GM13976 (cell line): ENCODE results near the gene PCLO.

Experiments used
- DNase-seq: peaks from one replicate; pipeline ENCODE4 v3.0.0; 2012; ENCODE audit warnings: low spot score
- in situ Hi-C: fragments of 300-500 bp; cut with MboI; formaldehyde crosslinking; loops from one replicate; pipeline ENCODE4 v1.12.0; 2022; ENCODE audit warnings: low sequenced_read_pairs, mixed read lengths, inconsistent platforms; ENCODE audit not compliant: unreplicated experiment
- TF ChIP-seq, protein P1 (sequence below): IDR thresholded peaks from 2 replicates; pipeline ENCODE4 v1.5.1; 2012; ENCODE audit warnings: borderline replicate concordance, mild to moderate bottlenecking; ENCODE audit not compliant: insufficient read depth; ENCODE audit errors: extremely low read depth, missing control alignments, control extremely low read depth

PCLO gene

DNA sequence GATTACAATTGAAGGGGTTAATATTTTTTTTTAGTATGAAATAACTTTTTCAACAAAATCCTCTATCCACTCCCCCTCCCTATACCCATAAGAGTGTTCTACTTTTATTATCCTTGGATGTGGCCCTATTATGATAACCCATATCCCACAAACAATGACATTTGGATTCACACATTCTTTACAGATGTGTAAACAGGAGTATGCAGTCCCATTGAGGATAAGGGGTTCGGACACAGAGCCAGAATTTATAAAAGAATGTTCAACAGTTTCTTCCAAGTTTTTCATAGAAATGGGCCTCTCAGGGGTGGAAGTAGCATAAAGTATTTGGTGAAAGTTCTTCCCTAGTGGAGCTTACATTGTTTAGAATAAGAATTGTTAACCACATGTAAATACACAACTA, 16.1 kb upstream of the PCLO start:
- in situ Hi-C loops: no loop called here
- TF ChIP-seq, protein P1, sequence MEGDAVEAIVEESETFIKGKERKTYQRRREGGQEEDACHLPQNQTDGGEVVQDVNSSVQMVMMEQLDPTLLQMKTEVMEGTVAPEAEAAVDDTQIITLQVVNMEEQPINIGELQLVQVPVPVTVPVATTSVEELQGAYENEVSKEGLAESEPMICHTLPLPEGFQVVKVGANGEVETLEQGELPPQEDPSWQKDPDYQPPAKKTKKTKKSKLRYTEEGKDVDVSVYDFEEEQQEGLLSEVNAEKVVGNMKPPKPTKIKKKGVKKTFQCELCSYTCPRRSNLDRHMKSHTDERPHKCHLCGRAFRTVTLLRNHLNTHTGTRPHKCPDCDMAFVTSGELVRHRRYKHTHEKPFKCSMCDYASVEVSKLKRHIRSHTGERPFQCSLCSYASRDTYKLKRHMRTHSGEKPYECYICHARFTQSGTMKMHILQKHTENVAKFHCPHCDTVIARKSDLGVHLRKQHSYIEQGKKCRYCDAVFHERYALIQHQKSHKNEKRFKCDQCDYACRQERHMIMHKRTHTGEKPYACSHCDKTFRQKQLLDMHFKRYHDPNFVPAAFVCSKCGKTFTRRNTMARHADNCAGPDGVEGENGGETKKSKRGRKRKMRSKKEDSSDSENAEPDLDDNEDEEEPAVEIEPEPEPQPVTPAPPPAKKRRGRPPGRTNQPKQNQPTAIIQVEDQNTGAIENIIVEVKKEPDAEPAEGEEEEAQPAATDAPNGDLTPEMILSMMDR: no peak
- DNase-seq: no peak

DNA sequence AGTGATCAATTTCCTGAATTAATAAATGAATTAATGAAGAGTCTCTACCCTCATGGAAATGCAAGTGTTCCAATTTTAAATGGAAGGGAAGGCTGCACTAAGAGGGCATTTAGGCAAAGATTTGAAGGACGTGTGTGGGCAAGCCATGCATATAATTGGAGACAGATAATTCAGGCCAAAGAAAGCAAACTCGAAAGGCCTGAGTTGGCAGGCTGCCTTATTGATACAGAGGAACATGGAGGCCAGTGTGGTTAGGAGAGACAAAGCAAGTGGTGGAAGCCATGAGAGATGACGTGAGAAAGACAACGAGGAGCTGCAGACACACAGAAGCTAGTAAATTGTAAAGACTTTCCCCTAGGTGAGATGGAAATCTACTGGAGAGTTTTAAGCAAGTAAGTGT, 15.4 kb upstream of the PCLO start:
- no peak for DNase-seq
- TF ChIP-seq, protein P1: no peak
- in situ Hi-C loops: no loop called here

DNA sequence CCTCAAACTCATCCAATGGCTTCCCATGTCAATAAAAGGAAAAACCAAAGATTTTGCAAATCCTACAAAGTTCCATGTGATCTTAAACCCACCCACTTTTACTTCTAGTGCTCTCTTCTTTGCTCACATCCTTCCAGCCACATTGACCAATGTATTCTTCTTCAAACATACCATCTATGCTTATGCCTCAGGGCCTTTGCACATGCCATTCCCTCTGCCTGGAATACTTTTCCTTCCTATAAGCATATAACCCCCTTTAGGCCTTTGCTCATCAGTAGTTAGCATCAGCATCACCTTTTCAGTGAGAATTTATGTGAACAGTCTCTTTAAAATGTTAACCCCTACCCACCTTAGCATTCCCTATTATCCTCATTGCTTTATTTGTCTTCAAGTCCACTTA, 11.0 kb upstream of the PCLO start:
- TF ChIP-seq, protein P1: no peak
- in situ Hi-C loops: no loop called here
- DNase-seq: no peak

DNA sequence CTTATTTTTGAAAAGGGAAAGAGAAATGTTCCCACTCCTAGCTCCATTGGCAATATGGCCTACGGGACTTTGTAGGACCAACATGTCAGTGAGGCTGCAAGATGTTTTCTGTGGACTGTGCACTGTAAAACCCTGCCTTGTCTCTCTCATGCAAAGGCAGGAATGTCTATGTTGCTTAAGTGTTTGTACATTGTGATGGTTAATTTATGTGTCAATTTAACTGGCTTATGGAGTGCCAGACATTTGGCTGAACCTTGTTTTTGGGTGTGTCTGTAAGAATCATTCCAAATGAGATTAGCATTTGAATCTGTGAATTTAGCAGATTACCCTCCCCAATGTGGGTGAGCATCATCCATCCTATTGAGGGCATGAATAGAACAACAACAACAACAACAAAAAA, 4.1 kb upstream of the PCLO start:
- no peak for DNase-seq
- in situ Hi-C loops: no loop called here

DNA sequence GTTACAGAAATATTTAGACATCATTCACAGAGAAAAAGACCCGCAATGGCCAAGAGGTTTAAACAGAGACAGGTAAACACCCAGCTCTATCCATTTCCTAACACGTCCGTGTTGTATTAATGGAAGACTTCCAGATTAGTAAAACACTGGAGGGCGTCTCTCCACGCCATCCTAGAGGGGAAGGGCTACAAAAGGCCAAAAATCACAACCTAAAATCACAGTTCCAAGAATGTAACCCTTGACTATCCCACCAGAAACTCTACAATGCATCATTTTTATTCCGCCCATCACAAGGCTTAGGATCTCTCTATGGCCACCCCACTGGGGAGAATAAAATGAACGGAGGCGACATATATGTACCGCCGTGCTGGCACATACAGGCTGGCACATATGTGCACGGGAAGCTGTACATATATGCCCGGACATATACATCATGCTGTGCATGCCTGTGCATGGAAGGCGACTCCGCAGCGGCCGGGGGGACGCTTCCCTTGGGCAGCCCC, 734 bp downstream of the PCLO start:
- TF ChIP-seq, protein P1: no peak
- DNase-seq: no peak
- in situ Hi-C loops: no loop called here

More for the DNA sequence above, 4.1 kb upstream of the PCLO start:
- TF ChIP-seq, protein P1: no peak

DNA sequence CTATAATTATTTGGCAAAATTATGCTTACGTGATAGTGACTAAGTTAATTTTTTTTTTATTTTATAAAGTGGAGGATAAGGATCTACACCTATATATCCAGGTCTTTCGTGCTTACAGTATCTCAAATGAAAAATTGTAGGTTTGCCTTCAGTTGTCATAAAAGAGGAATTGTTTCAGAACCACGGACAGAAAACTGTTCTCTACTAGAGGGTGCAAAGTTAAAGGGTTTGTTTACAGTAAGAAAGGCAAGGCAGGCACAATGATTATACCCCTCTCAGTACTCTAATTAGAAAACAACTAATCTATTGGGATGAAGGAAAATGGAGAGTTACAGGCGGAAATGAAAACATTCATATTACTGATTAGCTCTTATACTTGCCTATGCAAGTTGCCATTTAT, 1.5 kb downstream of the PCLO start:
- in situ Hi-C loops: no loop called here
- no peak for DNase-seq
- TF ChIP-seq, protein P1: no peak

DNA sequence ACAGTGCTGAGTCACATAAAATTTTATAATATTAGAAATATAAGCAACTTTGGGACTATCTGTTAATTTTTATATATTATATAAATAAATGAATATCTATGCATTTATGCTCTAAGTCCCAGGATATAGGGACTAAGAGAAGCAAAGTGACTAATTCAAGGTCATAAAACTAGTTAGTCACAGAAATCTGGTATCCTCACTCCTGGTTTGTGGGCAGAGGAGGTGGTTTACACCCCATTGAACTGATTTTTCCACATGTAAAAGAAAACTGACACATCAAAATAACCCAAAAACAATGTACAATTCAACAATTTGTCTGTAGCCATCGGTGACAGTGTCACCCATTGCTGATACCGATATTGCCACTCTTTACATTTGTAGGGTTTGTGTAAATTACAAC, 3.0 kb downstream of the PCLO start:
- TF ChIP-seq, protein P1: no peak
- in situ Hi-C loops: no loop called here
- no peak for DNase-seq
